HG02973 (cell line): ENCODE results near the gene AHNAK.
"Not testable (repeated sequence)": the region's sequence is repeated elsewhere in the genome, so short reads cannot be mapped to it uniquely, and the experiment has no call there.

Experiments
- ATAC-seq: cut with Tn5 transposase; IDR thresholded peaks from one replicate; pipeline ENCODE4 v1.9.1; 2021; ENCODE audit warnings: moderate library complexity; ENCODE audit not compliant: unreplicated experiment

Gene AHNAK

DNA sequence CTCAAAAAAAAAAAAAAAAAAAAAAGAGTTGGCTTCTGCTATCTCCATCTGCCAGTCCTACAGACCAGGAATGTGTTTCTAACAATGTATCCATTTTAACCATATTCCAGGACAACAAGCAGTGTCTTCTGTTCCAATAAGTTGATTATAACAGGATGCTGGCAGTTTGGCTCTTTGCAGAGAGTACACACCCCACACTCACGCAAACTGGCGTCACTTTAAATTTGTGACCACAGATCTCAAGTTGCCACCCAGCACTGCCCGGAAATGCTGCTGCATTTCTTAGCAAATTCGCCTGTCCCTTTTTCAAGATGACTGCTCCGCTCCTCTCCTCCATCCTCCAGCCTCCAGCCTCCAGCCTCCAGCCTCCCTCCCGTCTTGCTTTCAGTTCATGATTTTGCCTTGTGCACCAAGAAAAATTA is 83.5 kb downstream of the AHNAK start:
- no peak for ATAC-seq

DNA sequence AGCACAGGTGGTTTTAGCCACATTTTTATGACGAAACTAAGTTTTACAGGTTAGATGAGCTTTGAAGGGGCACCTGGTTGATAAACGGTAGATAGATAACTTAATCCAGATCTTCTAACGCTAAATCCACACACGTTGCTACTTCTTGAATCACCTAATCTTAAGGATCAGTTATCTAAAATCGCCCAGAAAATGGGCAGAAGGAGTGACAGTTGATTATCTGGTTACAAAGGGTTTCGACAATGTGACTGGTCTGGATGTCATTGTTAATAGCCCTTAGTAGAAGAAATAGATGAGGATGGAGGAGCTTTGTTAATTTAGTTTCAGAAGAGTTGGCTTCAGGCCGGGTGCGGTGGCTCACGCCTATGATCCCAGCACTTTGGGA is 84.1 kb downstream of the AHNAK start:
- ATAC-seq, result no peak

DNA sequence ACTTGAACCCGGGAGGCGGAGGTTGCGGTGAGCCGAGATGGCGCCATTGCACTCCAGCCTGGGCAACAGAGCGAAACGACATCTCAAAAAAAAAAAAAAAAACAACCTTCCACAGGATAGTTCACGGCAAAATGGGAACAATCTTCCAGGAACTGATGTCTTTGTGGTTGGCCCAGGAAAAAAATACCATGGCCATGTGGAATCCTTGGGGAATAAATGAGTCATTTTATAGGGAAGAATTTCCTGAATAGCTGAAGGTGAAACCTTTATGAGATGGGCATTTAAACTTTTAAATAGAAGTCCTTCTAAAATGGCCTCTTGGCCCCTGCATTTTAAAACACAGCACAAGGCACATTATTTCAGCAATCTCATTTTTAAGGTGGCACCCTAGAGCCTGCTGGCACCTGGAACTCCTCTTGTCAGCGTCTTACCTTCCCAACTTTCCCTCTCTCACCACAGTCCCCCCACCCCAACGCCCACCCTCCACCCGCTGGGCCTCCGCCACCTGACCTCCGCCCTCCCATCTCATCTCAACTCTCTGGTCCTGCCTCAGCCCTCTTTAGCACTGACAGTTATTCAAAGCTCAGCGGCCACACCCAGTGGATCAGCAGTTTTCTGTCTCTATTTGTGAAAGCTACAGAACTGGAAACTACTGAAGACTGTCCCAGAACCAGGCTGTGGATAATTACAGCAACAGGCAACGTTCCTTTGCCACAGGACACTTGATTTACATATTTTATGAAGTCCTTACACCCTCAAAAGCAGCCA is 84.7 kb downstream of the AHNAK start:
- no peak for ATAC-seq

GRCh38 chr11:62459080-62459479 is 87.5 kb downstream of the AHNAK start:
- no peak for ATAC-seq

DNA sequence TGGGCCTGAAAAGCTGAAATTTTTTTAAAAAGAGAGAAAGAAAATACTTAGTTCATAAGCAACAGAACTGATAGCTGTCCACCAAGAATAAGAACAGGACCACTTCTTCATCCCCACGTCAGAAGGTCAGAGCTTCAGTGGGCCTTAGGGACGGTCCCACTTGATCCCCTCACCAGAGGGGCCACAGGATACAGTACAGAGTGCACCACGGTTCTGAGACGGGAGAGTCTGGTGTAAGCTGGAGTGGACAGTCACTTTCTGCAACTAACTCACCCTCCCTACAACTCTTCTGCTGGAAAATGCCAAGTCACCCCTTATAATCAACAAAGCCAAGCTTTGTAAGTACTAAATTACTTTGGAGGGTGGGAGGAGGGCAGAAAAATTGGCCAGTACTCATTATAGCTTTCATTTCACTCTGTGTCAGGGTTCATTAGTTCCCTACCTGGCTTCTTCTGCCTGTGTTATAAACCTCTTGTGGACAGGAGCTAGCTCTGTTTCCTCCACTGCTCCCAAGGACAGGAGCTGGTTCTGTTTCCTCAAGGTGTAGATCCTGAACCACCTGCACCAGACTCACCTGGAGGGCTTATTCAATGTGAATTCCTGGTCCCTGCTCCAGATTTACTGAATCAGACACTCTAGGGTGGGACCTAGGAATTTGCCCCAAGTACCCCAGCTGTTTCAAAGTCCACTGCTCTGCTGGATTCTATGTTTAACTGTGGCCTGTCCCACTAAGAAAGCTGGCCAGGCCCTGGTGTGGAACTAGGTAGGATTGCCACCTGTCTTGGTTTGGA is 88.2 kb downstream of the AHNAK start:
- no peak for ATAC-seq

DNA sequence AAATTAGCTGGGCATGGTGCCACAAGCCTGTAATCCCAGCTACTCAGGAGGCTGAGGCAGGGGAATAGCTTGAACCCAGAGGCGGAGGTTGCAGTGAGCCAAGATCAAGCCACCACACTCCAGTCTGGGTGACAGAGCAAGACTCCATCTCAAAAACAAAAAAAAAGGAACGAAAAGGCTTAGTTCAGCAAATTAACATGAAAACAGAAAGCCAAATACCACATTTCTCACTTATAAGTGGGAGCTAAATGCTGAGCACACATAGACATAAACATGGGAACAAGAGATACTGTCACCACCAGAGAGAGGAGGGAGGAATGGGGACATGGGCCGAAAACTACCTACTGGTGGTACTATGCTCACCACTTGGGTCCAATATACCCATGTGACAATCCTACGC is 89.1 kb downstream of the AHNAK start:
- no peak for ATAC-seq

GRCh38 chr11:62456630-62457029 is 90.0 kb downstream of the AHNAK start:
- ATAC-seq, result no peak

- ATAC-seq, result no peak
Measured at GRCh38 chr11:62452839-62453468, 93.7 kb downstream of the AHNAK start.

GRCh38 chr11:62452261-62452660 is 94.3 kb downstream of the AHNAK start:
- ATAC-seq, result no peak

GRCh38 chr11:62451241-62451621 is 95.4 kb downstream of the AHNAK start:
- ATAC-seq, result no peak

DNA sequence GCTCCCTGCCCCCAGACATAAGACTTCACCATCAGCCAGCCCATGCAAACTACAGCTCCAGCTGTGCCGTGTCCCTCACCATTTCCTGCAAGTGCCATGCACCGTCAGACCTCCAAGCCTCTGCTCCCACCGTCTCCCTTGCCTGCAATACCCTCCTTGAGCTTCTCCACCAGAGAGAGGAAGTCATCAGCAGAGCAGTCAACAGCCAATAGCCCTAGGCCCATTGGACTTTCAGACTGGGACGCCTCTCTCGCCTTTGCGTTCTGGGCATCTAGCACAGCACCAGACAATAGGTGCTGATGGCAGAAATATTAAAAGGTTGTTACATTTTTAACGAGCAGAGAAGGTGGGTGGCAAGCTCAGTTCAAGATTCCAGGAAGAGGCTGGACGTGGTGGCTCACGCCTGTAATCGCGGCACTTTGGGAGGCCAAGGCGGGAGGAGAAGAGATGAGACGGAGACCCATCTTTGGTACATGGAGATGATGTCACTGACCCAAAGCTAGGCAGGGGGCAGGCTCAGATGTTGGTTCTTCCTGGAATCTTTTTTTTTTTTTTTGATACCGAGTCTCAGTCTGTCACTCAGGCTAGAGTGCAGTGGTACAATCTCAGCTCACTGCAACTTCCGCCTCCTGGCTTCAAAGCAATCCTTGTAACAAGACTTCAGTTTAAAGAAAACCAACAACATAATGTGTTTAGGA is 95.9 kb downstream of the AHNAK start:
- no peak for ATAC-seq

DNA sequence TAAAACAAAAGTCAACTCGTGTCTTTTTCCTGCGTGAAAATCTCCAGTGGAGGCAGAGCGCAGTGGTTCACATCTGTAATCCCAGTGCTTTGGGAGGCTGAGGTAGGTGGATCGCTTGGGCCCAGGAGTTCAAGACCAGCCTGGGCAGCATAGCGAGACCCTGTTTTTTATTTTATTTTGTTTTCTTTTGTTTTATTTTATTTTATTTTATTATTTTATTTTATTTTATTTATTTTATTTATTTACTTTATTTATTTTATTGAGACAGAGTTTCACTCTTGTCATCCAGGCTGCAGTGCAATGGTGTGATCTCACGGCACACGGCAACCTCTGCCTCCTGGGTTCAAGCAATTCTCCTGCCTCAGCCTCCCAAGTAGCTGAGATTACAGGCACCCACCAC is 96.7 kb downstream of the AHNAK start:
- not testable (repeated sequence) for ATAC-seq

GRCh38 chr11:62449451-62449851 is 97.2 kb downstream of the AHNAK start:
- ATAC-seq, result no peak

DNA sequence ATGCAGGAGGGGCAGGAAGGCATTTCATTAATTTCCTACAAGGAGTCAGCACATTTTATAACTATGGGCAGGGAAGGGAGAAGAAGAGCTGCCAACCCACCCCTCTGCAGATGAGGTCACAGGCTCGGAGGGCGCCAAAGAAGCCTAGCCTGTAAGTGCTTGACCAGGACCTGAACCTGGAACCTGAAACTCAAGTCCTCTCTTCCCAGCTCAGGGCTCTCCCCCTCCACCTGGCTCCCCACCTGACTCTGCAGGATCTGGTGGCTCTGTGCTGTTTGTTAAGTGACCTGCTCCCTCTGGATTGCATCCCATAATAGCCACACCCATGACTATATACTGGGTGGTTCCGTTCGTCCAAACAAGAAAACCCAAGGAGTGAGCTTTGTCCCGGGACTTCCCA is 100.5 kb downstream of the AHNAK start:
- no peak for ATAC-seq

GRCh38 chr11:62445314-62445740 is 101.3 kb downstream of the AHNAK start:
- ATAC-seq, result no peak

GRCh38 chr11:62444835-62445234 is 101.8 kb downstream of the AHNAK start:
- no peak for ATAC-seq

GRCh38 chr11:62444236-62444833 is 102.3 kb downstream of the AHNAK start:
- no peak for ATAC-seq

DNA sequence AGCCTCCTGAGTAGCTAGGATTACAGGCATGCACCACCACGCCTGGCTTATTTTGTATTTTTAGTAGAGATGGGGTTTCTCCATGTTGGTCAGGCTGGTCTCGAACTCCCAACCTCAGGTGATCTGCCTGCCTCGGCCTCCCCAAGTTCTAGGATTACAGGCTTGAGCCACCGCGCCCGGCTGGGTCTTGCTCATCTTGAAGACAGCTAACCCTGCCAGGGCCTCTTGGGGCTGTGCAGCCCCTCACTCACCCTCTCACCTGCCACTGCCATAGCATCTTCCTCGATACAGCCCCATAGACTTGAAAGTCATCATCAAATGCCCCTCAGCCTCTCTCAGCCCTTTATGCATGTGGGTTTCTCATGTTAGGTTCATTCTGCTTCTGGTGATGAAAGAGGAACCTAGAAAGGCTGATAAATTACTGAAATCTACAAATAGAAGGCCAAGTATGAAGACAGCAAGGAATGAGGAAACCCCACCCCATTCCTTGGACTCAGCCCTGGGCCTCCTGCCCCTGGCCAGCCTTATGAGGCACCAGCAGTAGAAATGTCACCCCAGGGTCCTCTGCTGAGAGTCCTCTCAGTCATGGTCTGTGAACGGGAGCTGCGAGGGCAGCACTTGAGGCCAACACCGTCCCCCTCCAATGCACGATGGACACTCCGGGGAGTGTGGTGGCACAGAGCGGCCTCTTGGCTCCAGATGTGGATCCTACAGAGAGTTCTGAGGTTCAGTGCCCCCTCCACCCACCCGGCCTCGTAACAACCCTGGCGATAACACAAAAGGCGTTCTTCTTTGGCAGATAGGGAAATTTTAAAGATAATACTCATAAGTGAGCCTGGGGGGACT is 103.0 kb downstream of the AHNAK start:
- ATAC-seq, result no peak

DNA sequence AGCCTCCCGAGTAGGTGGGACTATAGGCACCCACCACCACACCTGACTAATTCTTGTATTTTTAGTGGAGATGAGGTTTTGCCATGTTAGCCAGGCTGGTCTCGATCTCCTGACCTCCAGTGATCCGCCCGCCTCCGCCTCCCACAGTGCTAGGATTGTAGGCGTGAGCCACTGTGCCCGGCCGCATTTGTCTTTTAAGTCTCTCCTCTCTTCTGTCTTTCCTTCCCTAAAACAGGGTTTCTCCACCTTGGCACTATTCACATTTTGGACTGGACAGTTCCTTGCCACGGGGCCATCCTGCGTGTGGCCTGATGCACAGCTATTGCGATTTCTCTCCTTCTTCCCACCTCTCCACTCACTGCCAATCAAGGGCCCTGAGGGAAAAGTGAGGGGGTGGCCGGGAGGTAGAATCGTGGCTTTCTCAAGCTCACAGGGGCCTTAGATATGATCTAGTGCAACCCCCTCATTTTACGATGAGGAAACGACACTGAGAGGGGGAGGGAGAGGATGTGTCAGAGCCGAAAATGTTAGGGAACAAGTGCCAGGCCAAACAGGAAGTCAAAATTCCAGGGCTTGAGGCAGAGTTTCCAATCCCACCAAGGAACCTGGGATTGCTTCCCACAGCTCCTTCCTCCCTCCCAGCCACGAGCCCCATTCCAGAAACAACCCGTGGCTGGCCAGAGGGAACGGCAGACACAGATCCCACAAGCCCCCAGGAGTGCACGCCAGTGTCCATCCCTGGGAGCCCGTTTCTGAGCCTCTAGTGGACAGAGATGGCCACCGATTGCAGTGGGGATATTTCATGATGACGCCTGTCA is 106.6 kb downstream of the AHNAK start:
- ATAC-seq, result no peak
